Hematopoietic multipotent progenitor cell (in vitro differentiated cells): Measurements from ENCODE around the gene VNN1. TPM values are rescaled to one million over a fixed set of nuclear protein-coding genes. Genes with fewer than 3 reads are reported as not detected.
A peak's percentile ranks its signal among the peaks of the same experiment; 100 is the strongest.

Experiments
- DNase-seq, 3 donors: peaks; one replicate each; pipeline ENCODE4 v3.0.0-alpha.2; 2011 to 2015; ENCODE audit warnings: low read depth in 2 of 3, low spot score in 2 of 3
- total RNA-seq: library from RNA; depleted of rRNA; stranded (reverse); fragments of >200 nt; gene quantifications from one replicate; pipeline ENCODE4 v1.2.3, GENCODE V29; 2012

Gene VNN1
- total RNA-seq, result 2.2 TPM

- DNase-seq, result peak in 2 of 3 donors; percentile 78 to 94
Measured at GRCh38 chr6:132713352-132714134, at the start of gene VNN1. Gene VNN1, minus strand, starts transcription at chr6:132714055. Its CDS starts 20 bp downstream, at chr6:132714035.

GRCh38 chr6:132763269-132763668 lies 49.4 kb upstream of the VNN1 start:
- DNase-seq, result peak; percentile 21 to 67 (median 34)

- DNase-seq, result no peak
Measured at GRCh38 chr6:132760256-132760655, 46.4 kb upstream of the VNN1 start.

GRCh38 chr6:132758689-132759088 lies 44.8 kb upstream of the VNN1 start:
- DNase-seq, result no peak

- no peak for DNase-seq
Measured at GRCh38 chr6:132752255-132752654, 38.4 kb upstream of the VNN1 start.

GRCh38 chr6:132751828-132752227 lies 38.0 kb upstream of the VNN1 start:
- DNase-seq, result no peak

- no peak for DNase-seq
Measured at GRCh38 chr6:132751306-132751705, 37.5 kb upstream of the VNN1 start.

- DNase-seq, result no peak
Measured at GRCh38 chr6:132750455-132751248, 36.8 kb upstream of the VNN1 start.

- DNase-seq, result no peak
Measured at GRCh38 chr6:132749111-132749510, 35.3 kb upstream of the VNN1 start.

- DNase-seq, result no peak
Measured at GRCh38 chr6:132748446-132748845, 34.6 kb upstream of the VNN1 start.

GRCh38 chr6:132746048-132746447 lies 32.2 kb upstream of the VNN1 start:
- DNase-seq, result no peak

GRCh38 chr6:132742495-132742894 lies 28.6 kb upstream of the VNN1 start:
- DNase-seq, result peak in 1 of 3 donors; percentile 51

GRCh38 chr6:132741281-132741680 lies 27.4 kb upstream of the VNN1 start:
- DNase-seq, result no peak

- no peak for DNase-seq
Measured at GRCh38 chr6:132736239-132736638, 22.4 kb upstream of the VNN1 start.

- peak in 1 of 3 donors; percentile 45 for DNase-seq
Measured at GRCh38 chr6:132734694-132735236, 20.9 kb upstream of the VNN1 start.

GRCh38 chr6:132733814-132734213 lies 20.0 kb upstream of the VNN1 start:
- no peak for DNase-seq

GRCh38 chr6:132733283-132733682 lies 19.4 kb upstream of the VNN1 start:
- peak in 1 of 3 donors; percentile 26 for DNase-seq

GRCh38 chr6:132731086-132731485 lies 17.2 kb upstream of the VNN1 start:
- DNase-seq, result no peak

GRCh38 chr6:132730560-132730959 lies 16.7 kb upstream of the VNN1 start:
- no peak for DNase-seq

- no peak for DNase-seq
Measured at GRCh38 chr6:132728616-132729015, 14.8 kb upstream of the VNN1 start.

- DNase-seq, result no peak
Measured at GRCh38 chr6:132726608-132726975, 12.7 kb upstream of the VNN1 start.
